HT1080 (cell line): ENCODE measurements around the gene KIRREL1. TPM values are rescaled to one million over a fixed set of nuclear protein-coding genes. Genes with fewer than 3 reads are reported as not detected.
A peak's percentile ranks its signal among the peaks of the same experiment; 100 is the strongest.

Experiments
- DNase-seq: peaks from one replicate; pipeline ENCODE4 v3.0.0-alpha.2; 2015; ENCODE audit warnings: low read depth
- total RNA-seq: library from RNA; depleted of rRNA; stranded (reverse); fragments of >200 nt; shearing (Covaris generic); gene quantifications from 2 replicates; pipeline ENCODE4 v1.2.3, GENCODE V29; 2014; rRNA removed

KIRREL1 gene
- total RNA-seq, 1 experiment from 2014 or later = 68.8 TPM

GRCh38 chr1:158140764-158141192 lies 147.3 kb downstream of the KIRREL1 start:
- DNase-seq = no peak

GRCh38 chr1:158145173-158145719 lies 151.8 kb downstream of the KIRREL1 start:
- peak; percentile 50 for DNase-seq

- DNase-seq = peak; percentile 93
Observed at GRCh38 chr1:158146165-158146564, 152.7 kb downstream of the KIRREL1 start.

GRCh38 chr1:158146739-158147138 lies 153.3 kb downstream of the KIRREL1 start:
- peak; percentile 67 for DNase-seq

GRCh38 chr1:158147401-158147800 lies 154.0 kb downstream of the KIRREL1 start:
- no peak for DNase-seq

GRCh38 chr1:158147869-158148268 lies 154.4 kb downstream of the KIRREL1 start:
- DNase-seq = no peak

- no peak for DNase-seq
Observed at GRCh38 chr1:158148468-158148867, 155.0 kb downstream of the KIRREL1 start.

GRCh38 chr1:158149175-158149574 lies 155.7 kb downstream of the KIRREL1 start:
- DNase-seq = no peak

Other genes starting within 250 kb of the KIRREL1 start
- gene FCRL2, start 216.5 kb upstream of the KIRREL1 start, total RNA-seq = not detected in 2 replicates
- gene FCRL1, start 173.5 kb upstream of the KIRREL1 start, total RNA-seq = not detected in 2 replicates
- gene CD5L, start 151.8 kb upstream of the KIRREL1 start, total RNA-seq = 0.27 TPM in 1 of 2 replicates, not detected in the other
- gene CD1D, start 187.2 kb downstream of the KIRREL1 start, total RNA-seq = 0.69 and 0.73 TPM in 2 replicates